DMS53 (cell line): ENCODE results near the gene ZNF14.
A peak's percentile ranks its signal among the peaks of the same experiment; 100 is the strongest.
"Not testable (repeated sequence)": the region's sequence is repeated elsewhere in the genome, so short reads cannot be mapped to it uniquely, and the experiment has no call there.

Source experiments
- DNase-seq: peaks from one replicate; lab custom pipeline; 2025; lab: John Stamatoyannopoulos, UW

Gene ZNF14

DNA sequence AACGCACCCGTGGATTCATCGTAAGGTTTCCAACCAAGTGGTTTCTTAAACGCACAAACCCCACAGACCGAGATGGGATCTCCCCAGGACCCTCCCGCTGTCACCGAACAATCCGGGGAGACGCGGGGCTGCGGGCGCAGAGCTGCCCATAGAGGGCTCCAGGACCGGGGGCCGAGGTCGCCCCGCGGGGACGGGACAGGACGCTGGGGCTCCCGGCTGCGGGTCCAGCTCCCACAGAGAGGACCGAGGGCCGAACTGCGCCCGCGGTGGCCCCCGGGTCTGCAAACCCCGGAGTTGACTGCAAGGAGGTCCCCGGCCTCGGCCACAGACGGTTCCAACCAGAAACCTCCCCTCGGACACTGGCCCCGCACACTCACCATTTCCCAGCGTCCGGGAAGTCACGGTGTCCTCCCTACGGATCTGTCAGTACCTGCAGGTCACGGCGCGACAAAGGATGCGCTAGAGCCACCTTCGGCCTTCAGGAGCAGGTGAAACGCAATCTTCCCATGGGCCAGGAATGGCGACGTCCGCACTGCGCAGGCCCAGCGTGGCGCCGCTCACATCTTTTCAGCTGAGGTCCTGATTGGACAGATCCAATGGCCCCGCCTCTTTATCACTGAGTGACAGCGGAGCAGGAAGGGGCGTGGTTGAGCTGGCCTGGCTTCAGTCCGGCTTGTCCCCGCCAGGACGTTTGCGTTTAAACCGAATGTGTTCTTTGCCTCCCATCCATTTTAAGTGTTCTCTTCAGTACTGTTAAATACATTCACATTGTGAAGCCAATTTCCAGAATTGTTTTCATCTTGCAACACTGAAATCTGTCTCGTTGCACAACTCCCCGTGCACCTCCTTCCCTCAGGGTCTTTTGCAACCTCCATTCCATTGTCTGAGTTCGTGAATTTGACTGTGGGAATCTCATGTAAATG, at the start of gene ZNF14:
Gene ZNF14, minus strand, starts transcription at position 534 of the 923 bp plus-strand sequence. Its CDS starts 154 bp downstream, at position 380.
- peak; percentile 96 for DNase-seq

DNA sequence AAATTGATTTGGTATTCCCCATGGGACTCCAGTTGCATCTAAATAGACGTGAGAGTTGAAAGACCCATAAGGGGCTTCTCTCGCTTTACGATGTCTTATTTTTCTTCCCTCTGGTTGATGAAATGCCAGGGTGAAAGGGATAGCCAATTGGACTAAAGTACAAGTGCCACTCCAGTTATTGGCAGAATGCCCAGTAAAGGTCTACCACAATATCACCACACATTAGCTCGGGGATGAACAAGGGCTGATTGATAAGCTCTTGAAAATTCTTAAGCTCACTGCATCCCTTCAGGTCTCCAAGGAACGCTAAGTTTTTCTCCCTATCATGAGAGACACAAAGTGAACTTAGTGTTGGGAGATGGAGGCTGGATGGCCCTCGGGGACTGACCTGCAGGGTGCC, 48.9 kb upstream of the ZNF14 start:
- peak; percentile 81 for DNase-seq

DNA sequence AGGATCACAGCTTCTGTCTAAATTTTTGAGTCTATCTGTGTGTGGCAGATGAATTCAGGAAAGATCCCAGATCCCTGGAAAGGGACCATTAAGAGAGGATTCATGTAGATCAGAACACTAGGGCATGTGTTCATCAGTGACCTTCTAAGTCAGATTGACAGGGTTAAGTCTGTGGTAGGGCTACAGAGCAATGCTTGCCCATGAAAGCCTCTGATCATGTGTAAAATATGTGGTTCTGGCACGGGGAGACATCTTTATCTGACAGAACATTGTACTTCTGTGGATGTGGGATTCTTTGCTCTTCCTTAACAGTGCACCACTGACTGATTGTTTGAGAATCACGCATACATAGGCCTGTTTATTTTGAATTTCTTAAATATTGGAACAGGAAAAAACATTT, 45.8 kb upstream of the ZNF14 start:
- DNase-seq: no peak

- DNase-seq: no peak
Observed at GRCh38 chr19:19777692-19778091, 44.8 kb upstream of the ZNF14 start.

DNA sequence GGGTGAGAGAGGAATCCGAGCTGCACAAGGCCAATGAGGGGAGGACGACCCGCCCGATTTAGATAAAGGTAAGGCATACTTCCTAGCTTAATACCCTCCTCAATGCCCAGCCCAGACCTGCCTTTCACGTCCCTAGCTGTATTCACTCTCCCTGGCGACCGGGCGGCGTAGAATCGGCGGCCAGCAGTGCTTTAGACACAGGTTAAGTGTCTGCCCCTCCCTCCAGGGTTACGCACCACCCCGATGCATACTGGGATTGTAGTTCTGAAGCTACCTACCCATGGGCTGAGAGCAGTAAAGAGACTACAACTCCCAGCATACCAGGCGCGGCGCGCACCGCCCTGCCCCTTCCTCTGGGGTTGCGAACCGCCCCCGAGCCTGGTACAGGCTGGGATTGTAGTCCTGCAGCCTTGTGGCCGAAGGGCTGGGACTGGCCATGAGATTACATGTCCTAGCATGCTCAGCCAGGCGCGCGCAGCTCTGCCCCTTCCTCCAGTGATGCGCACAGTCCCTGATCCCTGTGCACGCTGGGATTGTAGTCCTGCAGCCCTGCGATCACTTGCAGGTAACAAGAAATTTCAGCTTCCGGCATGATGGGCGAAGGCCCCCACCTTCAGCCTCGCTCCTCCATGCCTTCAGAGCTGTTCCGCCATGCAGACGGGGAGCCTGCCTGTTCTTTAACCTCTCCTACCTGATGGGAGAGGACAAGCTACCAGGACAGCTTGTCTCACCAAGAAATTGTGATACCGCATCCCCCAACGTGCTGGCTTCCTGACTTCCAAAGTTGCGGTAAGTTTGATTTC, 43.5 kb upstream of the ZNF14 start:
- DNase-seq: peak; percentile 97

- DNase-seq: peak; percentile 59
Observed at GRCh38 chr19:19775891-19776205, 42.9 kb upstream of the ZNF14 start.

GRCh38 chr19:19774354-19775033, 41.6 kb upstream of the ZNF14 start:
- no peak for DNase-seq

DNA sequence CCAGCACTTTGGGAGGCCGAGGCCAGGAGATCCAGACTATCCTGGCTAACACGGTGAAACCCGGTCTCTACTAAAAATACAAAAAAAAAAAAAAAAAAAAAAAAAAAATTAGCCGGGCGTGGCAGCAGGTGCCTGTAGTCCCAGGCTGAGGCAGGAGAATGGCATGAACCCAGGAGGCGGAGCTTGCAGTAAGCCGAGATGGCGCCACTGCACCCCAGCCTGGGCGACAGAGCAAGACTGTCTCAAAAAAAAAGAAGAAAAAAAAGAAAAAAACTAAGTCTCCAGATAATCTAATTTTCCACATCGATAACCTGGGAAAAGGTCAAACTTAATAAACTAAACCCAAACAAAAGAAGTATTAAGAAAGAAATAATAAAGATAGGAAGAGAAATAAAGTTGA, 39.1 kb upstream of the ZNF14 start:
- peak; percentile 56 for DNase-seq

DNA sequence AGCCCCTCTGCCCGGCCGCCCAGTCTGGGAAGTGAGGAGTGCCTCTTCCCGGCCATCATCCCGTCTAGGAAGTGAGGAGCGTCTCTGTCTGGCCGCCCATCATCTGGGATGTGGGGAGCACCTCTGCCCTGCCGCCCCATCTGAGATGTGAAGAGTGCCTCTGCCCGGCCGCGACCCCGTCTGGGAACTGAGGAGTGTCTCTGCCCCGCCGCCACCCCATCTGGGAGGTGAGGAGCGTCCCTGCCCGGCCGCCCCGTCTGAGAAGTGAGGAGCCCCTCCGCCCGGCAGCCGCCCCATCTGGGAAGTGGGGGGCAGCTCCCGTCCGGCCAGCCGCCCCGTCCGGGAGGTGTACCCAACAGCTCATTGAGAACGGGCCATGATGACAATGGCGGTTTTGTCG, 37.1 kb upstream of the ZNF14 start:
- not testable (repeated sequence) for DNase-seq

- DNase-seq: no peak
Observed at GRCh38 chr19:19758164-19758563, 25.3 kb upstream of the ZNF14 start.

DNA sequence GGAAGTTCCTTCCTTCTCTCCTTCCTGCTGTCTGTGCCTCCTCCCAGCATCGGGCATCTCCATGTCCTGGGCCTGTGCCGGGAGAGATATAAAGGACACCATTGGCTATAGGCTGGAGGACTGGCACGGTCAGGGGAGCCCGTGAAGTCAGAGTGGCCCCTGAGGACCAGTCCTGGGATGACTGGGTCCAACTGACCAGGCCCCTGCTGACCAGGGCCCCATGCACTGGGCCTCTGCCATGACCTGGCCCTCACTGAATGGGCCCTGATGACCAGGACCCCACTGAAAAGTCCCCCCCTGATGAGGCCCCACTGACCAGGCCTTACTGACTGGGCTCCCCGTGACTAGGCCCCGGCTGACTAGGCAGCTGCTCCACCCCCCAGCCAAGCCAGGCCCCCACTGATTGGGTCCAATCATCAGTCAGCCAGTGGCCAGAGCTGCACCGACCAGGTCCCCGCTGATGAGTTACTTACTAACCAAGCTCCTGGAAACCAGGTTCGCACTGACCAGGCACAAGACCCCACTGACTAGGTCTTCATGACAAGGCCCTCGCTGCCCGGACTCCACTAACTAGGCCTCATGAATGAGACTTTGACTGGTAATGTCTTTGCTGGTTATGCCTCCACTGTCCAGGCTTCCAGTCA, 20.0 kb upstream of the ZNF14 start:
- DNase-seq: no peak

DNA sequence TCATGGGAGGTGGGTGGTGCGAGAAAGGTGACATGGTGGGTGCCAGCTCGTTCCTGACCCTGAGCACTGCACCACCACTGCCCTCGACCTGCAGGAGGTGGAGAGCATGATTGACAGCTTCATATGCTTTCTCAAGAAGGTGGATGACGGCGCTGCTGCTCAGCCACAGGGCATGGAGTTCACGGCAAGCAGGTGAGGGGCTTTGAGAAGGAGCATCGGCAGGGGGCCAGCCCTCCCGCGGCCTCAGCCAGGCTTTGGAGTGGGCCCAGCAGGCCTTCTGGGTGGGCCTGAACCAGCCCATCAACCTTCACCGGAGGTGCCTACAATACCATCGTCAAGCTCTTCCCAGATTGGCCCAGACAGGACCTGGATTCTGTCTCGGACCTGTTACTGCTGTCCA, 18.9 kb upstream of the ZNF14 start:
- no peak for DNase-seq

- DNase-seq: peak; percentile 43
Observed at GRCh38 chr19:19750842-19751790, 18.2 kb upstream of the ZNF14 start.

DNA sequence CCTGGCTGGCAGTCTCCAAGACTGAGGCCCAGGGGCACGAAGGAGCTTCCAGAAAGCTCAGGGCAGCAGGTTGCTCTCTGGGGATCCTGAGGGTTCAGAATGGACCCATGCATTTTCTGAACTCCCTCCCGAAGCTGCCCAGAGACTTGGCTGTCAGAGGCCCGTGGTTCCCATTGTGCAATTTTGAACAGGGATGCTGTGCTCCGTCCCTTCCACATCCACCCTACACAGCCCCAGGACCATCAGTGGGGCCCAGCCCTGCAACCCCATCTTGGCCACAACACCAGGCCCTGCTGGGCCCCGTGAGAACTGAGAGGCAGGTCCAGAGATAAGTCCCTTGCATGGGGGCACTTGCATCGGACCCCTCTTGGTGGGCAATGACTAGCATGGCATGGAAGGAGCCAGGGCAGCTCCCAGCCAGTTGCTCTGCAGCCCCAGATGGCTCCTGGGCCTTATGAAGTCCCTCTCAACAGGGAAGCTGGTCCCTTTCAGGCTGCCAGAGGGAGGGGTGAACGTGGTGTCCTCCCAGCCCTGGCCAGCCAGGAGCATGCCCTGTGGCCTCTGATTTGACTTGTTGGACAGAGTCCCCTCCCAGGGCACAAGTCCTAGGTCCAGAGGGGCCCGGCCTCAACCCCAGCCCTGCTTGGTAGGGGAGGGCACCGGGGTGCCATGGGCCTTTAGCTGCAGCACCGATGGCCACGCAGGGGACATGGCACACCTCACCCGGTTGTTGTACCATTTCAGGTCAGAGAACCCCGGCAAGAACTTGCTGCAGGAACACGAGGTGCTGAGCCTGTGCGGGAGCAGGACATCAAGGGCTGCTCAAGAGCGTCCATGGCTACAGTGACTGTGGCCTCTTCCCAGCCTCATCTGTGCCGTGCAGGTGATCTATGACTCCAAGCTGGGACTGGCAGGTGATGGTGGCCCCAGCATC, 17.3 kb upstream of the ZNF14 start:
- DNase-seq: no peak

- DNase-seq: no peak
Observed at GRCh38 chr19:19749117-19749907, 16.4 kb upstream of the ZNF14 start.

DNA sequence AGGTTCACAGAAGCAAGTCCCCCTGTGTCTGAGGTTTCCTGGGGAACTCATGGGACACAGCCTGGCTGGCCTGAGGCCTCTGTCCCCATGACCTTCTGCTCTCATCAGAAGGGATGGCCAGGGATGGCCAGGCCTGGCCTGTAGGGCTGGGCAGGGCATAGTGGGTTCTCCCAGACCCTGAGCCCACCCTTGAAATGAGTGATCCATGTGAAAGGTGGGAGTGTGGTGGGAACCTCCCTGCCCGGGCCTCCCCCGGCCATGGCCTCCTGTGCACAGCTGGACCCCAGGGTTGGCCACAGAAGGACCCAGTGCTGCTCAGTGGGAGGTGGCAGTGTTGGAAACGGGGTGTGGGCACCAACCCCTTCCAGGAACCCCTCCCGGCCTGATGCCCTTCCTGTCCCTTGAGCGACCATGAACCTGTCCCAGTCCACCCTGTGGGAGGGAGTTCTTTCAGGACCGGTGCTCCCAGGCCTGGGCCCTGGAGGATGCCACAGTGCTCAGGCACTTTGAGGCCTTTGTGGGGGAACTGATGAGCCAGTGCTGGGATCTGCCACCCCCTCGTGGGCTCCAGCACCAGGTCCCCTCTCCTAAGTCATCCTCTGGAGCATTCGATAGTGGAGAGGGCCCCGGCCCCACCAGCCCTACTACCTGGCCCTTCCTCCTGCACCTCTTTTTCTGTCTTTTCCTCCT, 15.5 kb upstream of the ZNF14 start:
- DNase-seq: no peak

GRCh38 chr19:19747357-19748220, 14.7 kb upstream of the ZNF14 start:
- no peak for DNase-seq
